Stimulated activated CD8-positive, alpha-beta memory T cell treated with anti-CD3 and anti-CD28 coated beads, Interleukin-4, amount 100 ng/mL, for 48 hours (primary cell): ENCODE data around the gene SWT1.
"Not testable (repeated sequence)": the region's sequence is repeated elsewhere in the genome, so short reads cannot be mapped to it uniquely, and the experiment has no call there.

Experiments
- DNase-seq: peaks from one replicate; pipeline ENCODE4 v3.0.0-alpha.2; 2020

The SWT1 gene

GRCh38 chr1:185170291-185170848 lies 13.4 kb downstream of the SWT1 start:
- peak; percentile 50 for DNase-seq

- DNase-seq = no peak
Measured at GRCh38 chr1:185193756-185194155, 36.8 kb downstream of the SWT1 start.

- not testable (repeated sequence) for DNase-seq
Measured at GRCh38 chr1:185198712-185199111, 41.7 kb downstream of the SWT1 start.

GRCh38 chr1:185200889-185201288 lies 43.9 kb downstream of the SWT1 start:
- no peak for DNase-seq

GRCh38 chr1:185207170-185207569 lies 50.2 kb downstream of the SWT1 start:
- no peak for DNase-seq

GRCh38 chr1:185207980-185208602 lies 51.1 kb downstream of the SWT1 start:
- no peak for DNase-seq

GRCh38 chr1:185208626-185209180 lies 51.7 kb downstream of the SWT1 start:
- no peak for DNase-seq

GRCh38 chr1:185209357-185209756 lies 52.4 kb downstream of the SWT1 start:
- DNase-seq = not testable (repeated sequence)

- DNase-seq = no peak
Measured at GRCh38 chr1:185213091-185213490, 56.1 kb downstream of the SWT1 start.

GRCh38 chr1:185215911-185216310 lies 58.9 kb downstream of the SWT1 start:
- DNase-seq = no peak

GRCh38 chr1:185224132-185224531 lies 67.2 kb downstream of the SWT1 start:
- no peak for DNase-seq

GRCh38 chr1:185227161-185227560 lies 70.2 kb downstream of the SWT1 start:
- no peak for DNase-seq

GRCh38 chr1:185228979-185229378 lies 72.0 kb downstream of the SWT1 start:
- DNase-seq = no peak

GRCh38 chr1:185229981-185230380 lies 73.0 kb downstream of the SWT1 start:
- no peak for DNase-seq

GRCh38 chr1:185232874-185233273 lies 75.9 kb downstream of the SWT1 start:
- no peak for DNase-seq

GRCh38 chr1:185234183-185234582 lies 77.2 kb downstream of the SWT1 start:
- DNase-seq = not testable (repeated sequence)

- not testable (repeated sequence) for DNase-seq
Measured at GRCh38 chr1:185237176-185237575, 80.2 kb downstream of the SWT1 start.

GRCh38 chr1:185237661-185238060 lies 80.7 kb downstream of the SWT1 start:
- DNase-seq = no peak

- DNase-seq = no peak
Measured at GRCh38 chr1:185238447-185238846, 81.5 kb downstream of the SWT1 start.

- no peak for DNase-seq
Measured at GRCh38 chr1:185239861-185240260, 82.9 kb downstream of the SWT1 start.

GRCh38 chr1:185241127-185241526 lies 84.2 kb downstream of the SWT1 start:
- DNase-seq = no peak

- peak; percentile 69 for DNase-seq
Measured at GRCh38 chr1:185244015-185244747, 87.2 kb downstream of the SWT1 start.

GRCh38 chr1:185245466-185245865 lies 88.5 kb downstream of the SWT1 start:
- no peak for DNase-seq

GRCh38 chr1:185249563-185249962 lies 92.6 kb downstream of the SWT1 start:
- no peak for DNase-seq
